ENCODE measurements around the gene WIPF3. TPM values are rescaled to one million over a fixed set of nuclear protein-coding genes. Genes with fewer than 3 reads are reported as not detected.
"Not testable (repeated sequence)": the region's sequence is repeated elsewhere in the genome, so short reads cannot be mapped to it uniquely, and the experiment has no call there.

WIPF3 gene
- total RNA-seq, 2 donors from 2014 or later: 1.7 to 2.1 TPM

DNA sequence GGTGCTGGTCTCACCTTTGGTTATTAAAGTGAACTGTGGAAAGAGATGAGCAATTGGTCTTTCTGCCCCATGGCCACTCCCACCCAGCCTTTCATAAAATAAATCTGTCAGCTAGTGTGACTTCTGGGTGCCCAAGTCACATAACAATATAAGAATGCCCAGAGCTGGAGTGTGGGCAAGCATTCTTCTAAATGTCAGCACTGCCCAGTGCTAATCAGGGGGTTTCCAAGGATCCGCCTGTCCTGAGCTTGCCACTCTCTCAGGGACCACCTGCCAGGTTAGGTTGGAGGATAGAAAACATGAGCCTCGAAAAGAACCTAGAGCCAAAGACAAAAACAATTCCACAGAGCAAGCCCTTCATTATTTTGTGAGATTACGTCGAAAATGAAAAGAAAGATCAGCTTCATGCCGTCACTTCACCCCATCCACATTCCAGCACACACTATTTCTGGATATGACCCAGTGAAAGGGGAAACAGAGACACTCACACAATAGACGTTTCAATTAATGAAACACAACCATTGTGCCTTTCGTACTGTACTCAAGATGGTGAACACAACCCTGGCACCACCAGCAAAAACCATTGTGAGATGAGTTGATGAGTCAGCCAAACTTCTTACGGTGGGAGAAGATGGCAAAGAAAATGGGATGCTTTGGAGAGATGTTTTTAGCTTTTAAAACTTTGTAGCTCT, 152.5 kb downstream of the WIPF3 start:
- DNase-seq (no peak), ATAC-seq (no peak)
- intact Hi-C loops (cut with DNase I, micrococcal nuclease): no loop called here

DNA sequence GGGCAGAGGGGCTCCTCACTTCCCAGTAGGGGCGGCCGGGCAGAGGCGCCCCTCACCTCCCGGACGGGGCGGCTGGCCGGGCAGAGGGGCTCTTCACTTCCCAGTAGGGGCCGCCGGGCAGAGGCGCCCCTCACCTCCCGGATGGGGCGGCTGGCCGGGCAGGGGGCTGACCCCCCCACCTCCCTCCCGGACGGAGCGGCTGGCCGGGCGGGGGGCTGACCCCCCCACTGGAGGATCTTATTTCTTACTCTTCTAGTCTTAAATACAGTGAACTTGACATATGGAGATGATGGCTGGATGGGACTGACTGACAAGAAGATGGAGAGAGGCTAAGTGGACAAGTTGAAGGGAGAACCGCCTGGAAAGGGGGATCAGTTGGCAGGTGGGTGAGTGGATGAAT, 155.3 kb downstream of the WIPF3 start:
- DNase-seq; ATAC-seq; intact Hi-C loops (cut with DNase I, micrococcal nuclease): not testable (repeated sequence)

- no peak for ATAC-seq
- no peak for DNase-seq
- intact Hi-C loops (cut with DNase I, micrococcal nuclease): no loop called here
These were observed 155.7 kb downstream of the WIPF3 start for GRCh38 chr7:29962035-29962434.

DNA sequence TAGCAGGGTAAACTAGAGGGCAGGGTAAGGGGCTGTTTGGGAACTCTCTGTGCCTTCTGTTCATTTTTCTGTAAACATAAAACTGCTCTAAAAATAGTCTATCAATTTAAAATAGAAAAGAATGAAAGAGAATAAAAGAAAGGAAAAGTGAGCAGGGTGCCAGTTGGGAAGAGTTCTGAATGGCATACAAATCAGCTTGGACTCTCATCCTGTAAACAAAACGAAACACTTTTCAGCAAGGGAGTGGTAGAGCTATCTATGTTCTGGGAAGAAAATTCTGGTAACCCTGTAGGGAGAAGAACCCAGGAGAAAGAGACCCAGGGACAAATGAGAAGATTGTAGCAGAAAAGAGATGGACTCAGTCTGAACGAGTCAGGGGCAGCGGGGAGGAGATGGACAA, 158.7 kb downstream of the WIPF3 start:
- DNase-seq: no peak
- no peak for ATAC-seq

More for the DNA sequence above, 158.7 kb downstream of the WIPF3 start:
- intact Hi-C loops (cut with DNase I, micrococcal nuclease): no loop called here

Other genes with a start within 250 kb of the WIPF3 start
- gene PRR15, start 242.7 kb upstream of the WIPF3 start, total RNA-seq: 100 to 1,000 TPM; 177 to 290 TPM
- 10 to 100 TPM in 1 of 2 donors, 1 to 10 TPM in 1; 9.6 to 13.4 TPM for gene SCRN1, start 183.3 kb downstream of the WIPF3 start, total RNA-seq
- gene FKBP14, start 220.2 kb downstream of the WIPF3 start, total RNA-seq: 10 to 100 TPM in 1 of 2 donors, 1 to 10 TPM in 1; 8.8 to 10.3 TPM
- 10 to 100 TPM; 12.4 to 13.6 TPM for gene PLEKHA8, start 221.9 kb downstream of the WIPF3 start, total RNA-seq